ENCODE data around the gene CPEB1.
"Not testable (repeated sequence)": the region's sequence is repeated elsewhere in the genome, so short reads cannot be mapped to it uniquely, and the experiment has no call there.

CPEB1 gene

GRCh38 chr15:82648257-82649103 is 1.3 kb upstream of the CPEB1 start:
- DNase-seq, result no peak

GRCh38 chr15:82647835-82648256 is 683 bp upstream of the CPEB1 start:
- peak; percentile 10 for DNase-seq

- DNase-seq, result no peak
Measured at GRCh38 chr15:82646250-82647044, 716 bp downstream of the CPEB1 start.

- not testable (repeated sequence) for DNase-seq
Measured at GRCh38 chr15:82644967-82645852, 2.0 kb downstream of the CPEB1 start.

GRCh38 chr15:82643992-82644391 is 3.2 kb downstream of the CPEB1 start:
- DNase-seq, result no peak

- DNase-seq, result no peak
Measured at GRCh38 chr15:82642656-82643055, 4.5 kb downstream of the CPEB1 start.

- DNase-seq, result no peak
Measured at GRCh38 chr15:82641129-82641798, 5.9 kb downstream of the CPEB1 start.

GRCh38 chr15:82640672-82641071 is 6.5 kb downstream of the CPEB1 start:
- DNase-seq, result no peak

DNA sequence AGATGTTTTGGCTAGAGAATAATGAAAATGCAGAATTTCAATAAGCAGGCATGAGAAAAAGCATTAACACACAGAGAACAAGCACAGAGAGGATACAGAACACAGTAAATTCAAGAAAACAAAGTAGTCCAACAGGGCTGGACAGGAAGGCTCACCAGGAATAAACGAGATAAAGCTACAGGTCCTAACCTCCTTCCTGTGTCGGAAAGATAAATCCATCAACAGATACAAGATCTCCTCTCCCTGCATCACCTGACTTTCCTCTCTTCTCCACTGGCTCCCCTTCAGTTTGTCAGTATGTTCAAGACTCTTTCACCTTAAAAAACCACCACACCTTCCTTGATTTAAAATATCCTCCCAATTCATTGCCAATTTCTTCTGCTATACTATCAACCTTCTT is 11.4 kb downstream of the CPEB1 start:
- DNase-seq, result no peak

- DNase-seq, result no peak
Measured at GRCh38 chr15:82630033-82630432, 17.1 kb downstream of the CPEB1 start.

DNA sequence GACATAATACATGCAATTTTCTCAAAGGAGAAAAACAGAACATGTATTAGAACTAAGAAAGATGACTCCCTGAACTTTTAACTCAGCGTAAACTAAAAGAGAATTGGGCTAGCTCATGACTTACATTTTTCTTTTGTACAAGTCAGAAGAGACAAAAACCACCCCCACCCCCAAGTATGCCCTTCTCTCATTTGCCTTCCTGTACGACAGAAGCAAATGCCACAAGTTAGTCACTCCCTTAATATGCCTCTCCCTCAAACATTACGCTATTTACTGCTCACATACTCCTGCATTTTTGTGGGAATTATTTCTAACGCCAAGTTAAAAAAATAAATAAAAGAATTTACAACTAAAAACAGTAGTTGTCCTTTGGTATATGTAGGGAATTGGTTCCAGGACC is 22.0 kb downstream of the CPEB1 start:
- DNase-seq, result no peak

GRCh38 chr15:82624438-82624837 is 22.7 kb downstream of the CPEB1 start:
- no peak for DNase-seq

GRCh38 chr15:82624008-82624407 is 23.2 kb downstream of the CPEB1 start:
- no peak for DNase-seq

DNA sequence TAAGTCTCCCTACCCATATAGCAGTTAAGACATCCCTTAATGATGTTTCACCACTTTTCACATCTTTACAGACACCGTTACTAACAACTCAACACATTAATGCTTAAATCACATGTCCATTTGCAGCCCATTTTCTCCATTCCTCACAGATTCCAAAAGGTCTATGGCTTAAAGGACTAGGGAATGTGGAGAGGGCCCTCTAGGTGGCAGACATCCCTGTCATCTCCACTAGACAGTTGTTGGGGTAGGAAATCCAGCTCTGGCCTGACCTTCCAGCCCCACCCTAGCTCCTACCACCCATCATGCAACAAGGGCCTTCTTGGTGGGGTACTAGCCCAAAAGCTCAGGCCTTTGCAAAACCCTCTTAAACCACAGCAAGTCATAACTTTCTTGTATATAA is 25.2 kb downstream of the CPEB1 start:
- no peak for DNase-seq

DNA sequence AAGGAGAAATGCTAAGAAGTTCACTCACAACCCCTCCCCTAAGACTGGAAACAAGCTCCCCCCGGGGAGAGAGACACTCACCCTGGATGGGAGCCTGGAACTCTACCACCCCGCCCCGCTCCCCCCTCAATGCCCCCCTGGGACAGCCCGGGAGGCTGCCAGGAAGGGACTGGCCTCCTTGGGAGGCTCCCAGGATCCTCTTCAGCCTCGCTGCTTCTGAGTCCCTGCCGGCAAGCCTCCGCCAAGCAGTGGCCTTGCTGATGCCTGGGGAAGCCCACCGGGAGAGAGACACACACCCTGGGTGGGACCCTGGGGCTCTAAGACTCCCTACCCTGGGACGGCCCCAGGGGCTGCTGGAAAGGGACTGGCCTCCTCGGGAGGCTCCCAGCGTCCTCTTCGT is 33.4 kb downstream of the CPEB1 start:
- no peak for DNase-seq

GRCh38 chr15:82611348-82611747 is 35.8 kb downstream of the CPEB1 start:
- no peak for DNase-seq

DNA sequence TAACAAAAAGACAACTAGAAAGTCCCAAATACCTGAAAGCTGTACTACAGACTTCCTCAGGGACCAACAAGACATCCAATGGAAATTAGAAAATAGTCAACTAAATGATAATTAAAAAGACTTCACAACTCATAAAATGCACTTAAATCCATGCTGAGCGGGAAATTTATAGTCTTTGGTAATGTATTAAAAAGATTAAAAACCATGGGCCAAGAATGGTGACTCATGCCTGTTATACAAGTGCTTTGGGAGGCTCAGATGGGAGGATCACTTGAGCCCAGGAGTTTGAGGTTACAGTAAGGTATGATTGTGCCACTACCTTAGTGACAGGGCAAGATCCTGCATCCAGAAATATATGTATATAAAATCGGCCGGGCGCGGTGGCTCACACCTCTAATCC is 45.0 kb downstream of the CPEB1 start:
- DNase-seq, result no peak

DNA sequence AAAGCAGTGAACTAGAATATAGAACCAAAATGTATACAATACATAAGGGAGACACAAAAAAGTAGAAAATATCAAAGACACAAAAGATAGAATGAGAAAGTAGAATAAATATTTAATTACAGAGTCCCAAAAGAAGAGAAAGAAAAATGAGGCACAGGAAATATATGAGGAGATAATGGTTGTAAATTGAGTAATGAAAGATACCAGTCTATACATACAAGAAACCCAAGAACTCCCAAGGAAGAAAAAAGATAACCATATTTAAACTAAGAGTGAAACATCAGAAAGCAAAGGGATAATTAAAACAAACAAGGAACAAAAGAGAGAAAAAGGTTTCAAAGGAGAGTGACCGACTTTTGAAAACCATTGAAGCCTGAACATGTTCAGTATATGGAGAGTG is 47.3 kb downstream of the CPEB1 start:
- no peak for DNase-seq

DNA sequence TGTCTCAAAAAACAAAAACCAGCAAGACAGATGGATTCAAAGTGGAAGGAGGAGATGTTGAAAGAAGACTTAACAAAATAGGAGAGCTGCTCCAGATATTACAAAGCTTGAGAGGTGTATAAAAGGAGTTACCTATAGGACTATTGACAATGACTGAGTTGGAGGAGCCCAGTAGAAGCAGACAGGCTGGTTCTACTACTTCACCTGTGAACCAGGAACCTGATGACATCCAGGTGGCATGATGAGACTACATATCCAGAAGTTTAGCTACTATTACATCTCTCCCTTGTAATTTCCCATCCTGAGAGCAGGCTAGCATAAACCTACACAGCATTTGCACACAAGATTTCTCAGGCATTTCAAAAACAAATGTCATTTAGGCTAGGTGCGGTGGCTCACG is 49.3 kb downstream of the CPEB1 start:
- DNase-seq, result no peak

GRCh38 chr15:82595766-82596165 is 51.4 kb downstream of the CPEB1 start:
- DNase-seq, result no peak

DNA sequence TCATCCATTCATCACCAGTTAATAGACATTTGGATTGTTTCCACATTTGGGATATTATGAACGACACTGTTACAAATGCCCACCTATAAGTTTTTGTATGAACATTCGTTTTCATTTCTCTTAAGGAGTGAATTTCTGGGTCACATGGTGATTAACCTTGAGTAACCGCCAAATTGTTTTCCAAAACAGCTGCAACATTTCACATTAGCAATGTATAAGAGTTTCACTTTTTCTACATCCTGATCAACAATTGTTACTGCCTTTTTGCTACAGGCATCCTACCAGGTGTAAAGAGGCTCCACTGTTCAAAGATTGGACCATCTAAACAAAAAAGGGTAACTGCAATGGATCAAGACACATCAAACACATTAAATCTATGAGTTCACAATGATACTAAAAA is 52.0 kb downstream of the CPEB1 start:
- DNase-seq, result no peak

DNA sequence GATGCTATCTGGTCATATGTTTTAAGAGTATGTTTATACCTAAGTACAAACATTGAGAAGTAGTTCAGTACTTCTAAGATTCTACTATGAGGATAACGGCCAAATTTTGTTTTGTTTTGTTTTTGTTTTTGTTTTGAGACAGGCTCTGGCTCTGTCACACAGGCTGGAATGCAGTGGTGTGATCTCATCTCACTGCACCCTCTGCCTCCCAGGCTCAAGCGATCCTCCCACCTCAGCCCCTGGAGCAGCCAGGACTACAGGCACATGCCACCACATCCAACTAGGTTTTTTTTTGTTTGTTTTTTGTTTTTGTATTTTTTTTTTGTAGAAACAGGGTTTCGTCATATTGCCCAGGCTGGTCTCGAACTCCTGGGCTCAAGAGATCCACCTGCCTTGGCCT is 59.4 kb downstream of the CPEB1 start:
- no peak for DNase-seq

- DNase-seq, result no peak
Measured at GRCh38 chr15:82585072-82585471, 62.1 kb downstream of the CPEB1 start.
